GM18505 (cell line): ENCODE measurements around the gene SMPD4.
"Not testable (repeated sequence)": the region's sequence is repeated elsewhere in the genome, so short reads cannot be mapped to it uniquely, and the experiment has no call there.

Experiments
- ATAC-seq: cut with Tn5 transposase; IDR thresholded peaks from one replicate; pipeline ENCODE4 v1.9.1; 2021; ENCODE audit not compliant: unreplicated experiment
- POLR2A ChIP-seq: IDR thresholded peaks from 4 replicates; pipeline ENCODE4 v1.6.1; 2011; ENCODE audit warnings: borderline replicate concordance; ENCODE audit not compliant: insufficient read depth, insufficient read length; ENCODE audit errors: extremely low read depth

The SMPD4 gene

DNA sequence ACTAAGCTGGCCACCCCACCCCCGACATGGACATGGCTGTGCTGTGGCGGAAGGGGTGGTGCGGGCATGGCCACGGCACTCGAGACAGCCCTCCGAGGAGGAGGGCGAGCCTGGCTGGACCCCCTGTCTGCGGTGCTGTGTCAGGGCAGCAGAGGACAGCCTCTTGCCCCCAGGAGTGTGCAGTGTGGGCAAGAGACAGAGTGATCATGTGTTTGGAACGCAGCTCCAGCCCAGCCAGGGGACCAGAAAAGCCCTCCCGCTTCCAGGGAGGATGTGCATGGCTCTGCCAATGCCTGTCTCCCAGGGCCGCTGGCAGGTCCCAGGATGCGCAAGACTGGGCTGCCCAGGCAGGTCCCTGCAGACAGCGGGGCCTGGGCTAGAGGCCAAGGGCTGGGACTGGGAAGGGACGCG lies 42.6 kb downstream of the SMPD4 start:
- not testable (repeated sequence) for ATAC-seq

DNA sequence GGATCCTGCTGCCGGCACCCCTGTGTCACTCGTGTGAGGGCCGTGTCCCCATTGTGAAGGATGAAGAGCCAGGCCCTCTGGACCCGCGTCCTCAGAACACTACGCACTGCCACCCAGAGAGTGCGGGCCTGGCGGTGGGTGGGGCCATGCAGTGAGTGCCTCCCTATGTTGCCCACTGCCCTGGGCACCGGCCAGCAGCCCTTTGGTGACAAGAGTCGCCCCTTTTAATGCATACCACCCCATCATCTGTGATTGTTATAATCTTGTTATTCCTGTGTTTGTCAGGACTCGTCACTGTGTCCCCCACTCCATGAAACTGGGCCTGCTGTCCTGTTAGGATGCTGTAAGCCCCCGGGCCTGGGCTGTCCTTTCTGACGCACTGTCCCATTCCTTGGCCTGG lies 43.1 kb downstream of the SMPD4 start:
- not testable (repeated sequence) for ATAC-seq

DNA sequence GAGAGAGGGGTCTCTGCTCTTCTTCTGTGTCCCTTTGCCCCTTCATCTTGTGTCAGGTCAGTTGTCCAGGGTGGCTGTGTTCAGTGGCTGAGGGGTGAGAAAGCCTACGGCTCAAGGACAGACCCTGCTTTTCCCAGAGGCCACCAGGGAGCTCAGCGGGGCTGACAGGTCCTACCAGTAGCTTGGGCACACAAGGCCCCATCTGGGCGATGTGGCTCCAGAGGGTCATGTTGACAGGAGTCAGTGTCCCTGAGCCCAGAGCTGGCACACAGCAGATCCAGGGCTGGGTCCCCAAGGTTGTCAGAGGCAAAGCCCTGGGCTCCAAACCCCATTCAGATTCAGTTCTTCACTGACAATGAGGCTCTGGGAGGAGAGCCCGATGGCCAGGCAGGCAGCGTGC lies 44.3 kb downstream of the SMPD4 start:
- not testable (repeated sequence) for ATAC-seq

DNA sequence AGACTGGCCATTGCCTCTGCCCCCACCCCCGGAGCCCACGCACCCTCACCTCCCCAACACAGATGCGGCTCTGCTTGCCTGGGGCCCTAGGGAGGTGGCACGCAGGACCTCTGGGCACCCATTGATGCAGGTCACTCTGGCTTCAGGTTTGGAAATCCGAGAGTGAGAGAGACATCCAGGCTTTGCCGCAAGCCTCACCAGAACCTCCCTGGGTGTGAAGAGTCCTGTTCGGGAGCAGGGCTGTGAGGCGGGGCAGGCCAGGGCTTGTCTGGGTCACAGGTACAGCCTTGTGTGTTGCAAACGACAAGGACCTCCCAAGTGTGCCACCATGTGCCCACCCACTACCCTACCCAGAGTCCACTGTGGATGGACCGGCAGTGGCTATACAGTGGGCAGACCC lies 44.9 kb downstream of the SMPD4 start:
- ATAC-seq: not testable (repeated sequence)

DNA sequence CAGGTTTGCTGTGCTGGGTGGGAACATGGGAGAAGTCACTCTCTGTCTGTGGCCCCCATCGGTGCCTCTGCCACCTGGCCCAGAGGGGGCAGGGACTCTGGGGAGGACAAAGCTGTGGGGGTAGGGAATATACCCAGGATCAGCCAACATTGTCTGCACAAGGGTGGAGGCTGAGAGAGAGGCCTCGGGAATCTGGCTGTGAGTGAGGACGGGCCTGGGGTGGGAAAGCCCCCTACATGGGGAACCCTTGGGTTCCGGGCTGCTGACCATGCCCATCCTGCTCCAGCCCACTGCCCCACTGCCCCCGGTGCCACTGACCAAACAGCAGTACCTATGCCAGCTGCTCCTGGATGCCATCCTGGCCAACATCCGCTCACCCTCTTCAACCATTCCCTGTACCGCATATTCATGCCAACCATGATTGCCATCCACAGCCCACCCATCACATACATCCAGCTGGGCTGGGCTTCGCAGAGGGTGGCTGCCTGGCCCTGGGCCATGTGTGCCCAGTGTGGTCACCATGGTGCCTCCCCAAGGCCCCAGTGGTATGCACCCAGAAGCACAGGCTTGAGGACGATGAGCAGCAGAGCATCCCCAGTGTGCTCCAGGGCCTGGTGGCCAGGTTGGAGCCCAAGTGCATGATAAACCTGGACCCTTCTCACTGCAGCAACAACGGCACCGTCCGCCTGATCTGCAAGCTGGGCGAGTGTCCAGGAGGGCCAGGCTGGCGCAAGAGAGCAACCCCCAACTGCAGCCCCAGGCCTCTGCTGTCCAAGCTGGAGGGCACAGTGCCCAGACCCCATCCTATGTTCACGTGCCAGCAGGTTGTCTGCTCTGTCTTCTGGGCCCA lies 45.5 kb downstream of the SMPD4 start:
- ATAC-seq: no peak
- no peak for TF ChIP-seq POLR2A

DNA sequence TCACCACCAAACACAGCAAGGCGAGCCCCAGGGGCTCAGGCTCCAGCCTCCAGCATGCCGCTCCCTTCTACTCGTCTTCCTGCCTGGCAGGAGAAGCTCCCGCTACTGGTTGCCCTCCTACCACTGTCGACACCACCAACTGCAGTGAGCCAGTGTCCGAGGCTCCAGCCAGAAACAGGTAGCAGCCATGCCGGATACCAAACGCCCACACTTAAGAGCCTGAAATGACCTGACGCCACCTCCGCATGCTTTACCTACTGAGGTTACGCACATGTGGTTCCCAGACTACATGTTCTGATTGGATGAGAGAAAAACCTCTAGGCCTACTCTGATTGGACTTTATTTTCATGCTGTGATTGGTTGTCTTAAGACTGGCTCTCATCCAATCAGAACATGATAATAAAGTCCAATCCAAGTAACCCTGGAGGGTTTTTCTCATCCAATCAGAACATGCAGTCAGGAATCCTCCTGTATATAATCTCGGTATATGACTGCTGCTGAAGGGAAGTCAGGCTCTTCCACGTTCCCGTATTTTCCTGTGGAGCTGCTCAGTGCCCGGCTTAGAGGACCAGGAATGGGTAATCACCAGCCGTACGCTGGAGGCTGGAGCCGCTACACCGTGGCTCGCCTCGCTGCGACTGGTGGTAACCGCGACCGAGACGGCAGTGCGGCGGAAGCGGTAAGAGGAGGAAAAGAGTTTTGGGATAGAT lies 52.1 kb downstream of the SMPD4 start, which contains the start of gene POTEF:
POTEF (minus strand) TSS at position 103 of the 710 bp plus-strand sequence. CDS start 8,707 bp downstream, outside the sequence.
- ATAC-seq: not testable (repeated sequence)

DNA sequence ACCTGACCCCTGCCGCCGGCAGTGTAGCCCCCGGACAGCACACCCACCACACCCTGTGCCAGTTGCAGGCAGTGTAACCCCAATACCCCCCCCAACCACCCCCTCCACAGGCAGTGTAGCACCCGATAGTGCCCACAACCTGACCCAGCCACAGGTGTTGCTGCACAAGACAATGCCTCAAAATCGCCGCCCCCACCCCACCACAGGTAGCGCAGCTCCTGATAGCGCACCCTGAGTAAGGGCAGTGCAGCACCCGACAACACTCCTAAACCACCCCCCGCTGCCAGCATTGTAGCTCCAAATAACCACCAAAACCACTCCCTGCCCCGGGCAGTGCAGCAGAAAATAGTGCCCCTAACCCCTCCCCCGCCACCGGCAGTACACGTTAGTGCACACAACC lies 52.9 kb downstream of the SMPD4 start:
- ATAC-seq: not testable (repeated sequence)

DNA sequence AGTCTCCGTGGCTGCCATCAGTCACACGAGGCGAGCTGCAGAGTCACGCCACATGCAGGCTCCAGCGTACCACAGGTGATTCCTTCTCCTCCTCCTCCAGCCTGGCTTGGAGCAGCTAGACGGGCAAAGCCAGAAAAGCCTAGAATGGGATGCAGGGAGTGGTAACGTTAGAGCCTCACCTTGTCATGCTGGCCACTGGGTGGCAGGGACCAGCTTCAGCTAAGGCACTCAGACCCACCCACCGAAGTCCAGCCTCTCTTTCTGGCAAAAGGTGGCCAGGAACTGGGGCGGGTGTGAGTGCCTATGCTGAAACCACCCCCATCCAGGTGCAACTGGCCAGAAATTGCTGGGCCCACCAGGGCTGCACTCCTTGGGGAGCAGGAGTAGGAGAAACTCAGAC lies 53.7 kb downstream of the SMPD4 start:
- ATAC-seq: not testable (repeated sequence)

DNA sequence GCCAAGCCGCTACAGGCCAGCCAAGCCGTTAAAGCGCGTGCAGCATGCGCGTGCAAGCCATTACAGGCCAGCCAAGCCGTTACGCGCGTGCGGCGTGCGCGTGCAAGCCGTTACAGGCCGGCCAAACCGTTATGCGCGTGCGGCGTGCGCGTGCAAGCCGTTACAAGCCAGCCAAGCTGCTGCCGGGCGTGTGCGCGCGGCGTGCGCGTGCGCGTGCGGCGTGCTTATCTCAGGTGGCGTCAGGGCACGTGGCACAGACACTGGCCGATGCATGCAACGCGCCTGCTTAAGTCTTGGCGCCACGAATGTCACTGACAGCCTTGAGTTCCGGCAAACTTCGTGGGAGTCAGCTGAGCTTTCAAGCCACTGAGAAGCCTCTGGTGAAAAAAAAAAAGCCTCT lies 60.5 kb downstream of the SMPD4 start:
- not testable (repeated sequence) for ATAC-seq

DNA sequence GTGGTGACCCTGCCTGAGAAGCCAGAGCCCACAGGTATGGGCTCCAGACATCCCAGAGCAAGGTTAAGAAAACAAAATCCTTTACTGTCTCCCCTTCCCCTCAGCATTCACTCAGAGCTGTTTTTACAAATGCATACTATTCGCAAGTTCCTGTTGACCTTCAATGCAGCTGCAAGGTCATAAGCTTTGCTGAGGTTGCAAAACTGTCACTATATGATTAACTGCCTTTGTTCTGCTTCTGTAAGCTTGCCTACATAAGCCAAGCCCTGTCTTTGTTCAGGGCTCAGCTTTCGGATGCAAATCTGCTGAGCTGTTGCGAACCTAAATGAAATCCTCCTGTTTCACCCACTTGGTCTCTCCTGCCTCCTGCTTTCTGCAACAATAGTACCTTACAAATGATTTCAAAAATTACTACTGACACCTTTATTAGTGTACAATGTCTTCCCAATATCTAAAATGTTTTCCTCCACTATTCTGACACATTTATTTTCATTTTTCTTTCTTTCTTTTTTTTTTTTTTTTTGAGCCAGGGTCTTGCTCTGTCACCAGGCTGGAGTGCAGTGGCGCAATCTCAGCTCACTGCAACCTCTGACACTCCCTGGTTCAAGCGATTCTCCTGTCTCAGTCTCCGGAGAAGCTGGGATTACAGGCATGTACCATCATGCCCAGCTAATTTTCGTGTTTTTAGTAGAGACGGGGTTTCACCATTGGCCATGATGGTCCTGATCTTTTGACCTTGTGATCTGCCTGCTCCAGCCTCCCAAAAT lies 78.6 kb downstream of the SMPD4 start:
- ATAC-seq: not testable (repeated sequence)
